Kasumi-1 (cell line): ENCODE results near the gene PRUNE1.

Source experiments
- DNase-seq, 2 experiments: peaks; one replicate each; lab custom pipeline; 2025; lab: John Stamatoyannopoulos, UW

The PRUNE1 gene

GRCh38 chr1:151050051-151050688 is 41.9 kb downstream of the PRUNE1 start:
- DNase-seq: no peak

GRCh38 chr1:151051356-151052009 is 43.2 kb downstream of the PRUNE1 start:
- DNase-seq: no peak

- no peak for DNase-seq
These were observed 46.8 kb downstream of the PRUNE1 start for GRCh38 chr1:151054971-151055547.

- no peak for DNase-seq
These were observed 47.3 kb downstream of the PRUNE1 start for GRCh38 chr1:151055581-151055980.

- peak; percentile 28 to 42 for DNase-seq
These were observed 47.9 kb downstream of the PRUNE1 start for GRCh38 chr1:151056149-151056548.

- DNase-seq: no peak
These were observed 50.4 kb downstream of the PRUNE1 start for GRCh38 chr1:151058692-151059091.

GRCh38 chr1:151059109-151060006 is 51.1 kb downstream of the PRUNE1 start, which contains the start of gene CDC42SE1:
Gene CDC42SE1, minus strand, starts transcription at chr1:151059622. Its CDS starts 3,892 bp downstream, at chr1:151055730.
- peak; percentile 89 to 91 for DNase-seq

GRCh38 chr1:151060007-151060656 is 51.9 kb downstream of the PRUNE1 start, which contains the start of gene MLLT11:
Gene MLLT11, plus strand, starts transcription at chr1:151060397. Its CDS starts 6,828 bp downstream, at chr1:151067225.
- DNase-seq: peak; percentile 41 to 59

- peak in 1 of 2 experiments; percentile 40 for DNase-seq
These were observed 52.6 kb downstream of the PRUNE1 start for GRCh38 chr1:151060657-151061421.

- no peak for DNase-seq
These were observed 53.5 kb downstream of the PRUNE1 start for GRCh38 chr1:151061704-151062103.

GRCh38 chr1:151062741-151063371 is 54.6 kb downstream of the PRUNE1 start:
- no peak for DNase-seq

GRCh38 chr1:151065089-151065645 is 56.9 kb downstream of the PRUNE1 start:
- no peak for DNase-seq

GRCh38 chr1:151067185-151067584 is 58.9 kb downstream of the PRUNE1 start:
- no peak for DNase-seq

- no peak for DNase-seq
These were observed 60.8 kb downstream of the PRUNE1 start for GRCh38 chr1:151069103-151069486.

GRCh38 chr1:151070474-151071276 is 62.4 kb downstream of the PRUNE1 start, which contains the start of gene GABPB2:
Gene GABPB2, plus strand, starts transcription at chr1:151070761. Its CDS starts 17,429 bp downstream, at chr1:151088190.
- peak; percentile 94 to 96 for DNase-seq

GRCh38 chr1:151072224-151072623 is 64.0 kb downstream of the PRUNE1 start:
- no peak for DNase-seq
